GM18507 (cell line): ENCODE measurements around the gene CCDC88C.
A peak's percentile ranks its signal among the peaks of the same experiment; 100 is the strongest.

ENCODE experiments used
- DNase-seq: peaks from one replicate; pipeline ENCODE4 v3.0.0; 2011; ENCODE audit warnings: low read depth; ENCODE audit not compliant: insufficient read length; ENCODE audit errors: extremely low spot score
- FAIRE-seq: peaks from 2 replicates; lab custom pipeline; 2011; peaks lifted over from hg19 to GRCh38; lab: Jason Lieb, UNC

Gene CCDC88C

GRCh38 chr14:91400696-91401095, 16.9 kb downstream of the CCDC88C start:
- DNase-seq (no peak), FAIRE-seq (no peak)

GRCh38 chr14:91399868-91400640, 17.6 kb downstream of the CCDC88C start:
- DNase-seq (no peak), FAIRE-seq (peak; percentile 85)

GRCh38 chr14:91398707-91399106, 18.9 kb downstream of the CCDC88C start:
- DNase-seq (no peak), FAIRE-seq (no peak)

GRCh38 chr14:91397965-91398591, 19.5 kb downstream of the CCDC88C start:
- DNase-seq, result no peak
- FAIRE-seq, result no peak

- peak; percentile 58 for DNase-seq
- peak; percentile 88 for FAIRE-seq
Measured at GRCh38 chr14:91396959-91397815, 20.4 kb downstream of the CCDC88C start.

- FAIRE-seq (no peak), DNase-seq (no peak)
Measured at GRCh38 chr14:91396013-91396660, 21.5 kb downstream of the CCDC88C start.

- no peak for DNase-seq
- no peak for FAIRE-seq
Measured at GRCh38 chr14:91395466-91395865, 22.2 kb downstream of the CCDC88C start.

- FAIRE-seq, result no peak
- DNase-seq, result no peak
Measured at GRCh38 chr14:91394105-91395081, 23.2 kb downstream of the CCDC88C start.

GRCh38 chr14:91392623-91393303, 24.9 kb downstream of the CCDC88C start:
- FAIRE-seq (no peak), DNase-seq (no peak)

- FAIRE-seq (no peak), DNase-seq (no peak)
Measured at GRCh38 chr14:91390165-91390778, 27.3 kb downstream of the CCDC88C start.

GRCh38 chr14:91389150-91389549, 28.5 kb downstream of the CCDC88C start:
- DNase-seq, result no peak
- FAIRE-seq, result no peak

- DNase-seq (no peak), FAIRE-seq (peak; percentile 87)
Measured at GRCh38 chr14:91388551-91388975, 29.1 kb downstream of the CCDC88C start.

- DNase-seq (no peak), FAIRE-seq (no peak)
Measured at GRCh38 chr14:91387951-91388381, 29.7 kb downstream of the CCDC88C start.

GRCh38 chr14:91387169-91387835, 30.3 kb downstream of the CCDC88C start:
- DNase-seq (no peak), FAIRE-seq (no peak)

GRCh38 chr14:91385697-91386096, 31.9 kb downstream of the CCDC88C start:
- no peak for DNase-seq
- FAIRE-seq, result no peak

GRCh38 chr14:91385224-91385623, 32.4 kb downstream of the CCDC88C start:
- no peak for DNase-seq
- FAIRE-seq, result no peak

- no peak for DNase-seq
Measured at GRCh38 chr14:91383439-91383838, 34.2 kb downstream of the CCDC88C start.

More at GRCh38 chr14:91383439-91383838, 34.2 kb downstream of the CCDC88C start:
- no peak for FAIRE-seq
